H1 (cell line): ENCODE data around the gene TNFSF11. TPM values are rescaled to one million over a fixed set of nuclear protein-coding genes. Genes with fewer than 3 reads are reported as not detected.

Experiments used
- CTCF ChIA-PET: fragments of 300-600 bp; sonication (Branson Sonifier 250); formaldehyde crosslinking; loops from one replicate; lab custom pipeline; 2021; ENCODE audit not compliant: partially characterized antibody; lab: Charles Lee
- POLR2A ChIA-PET: fragments of 300-600 bp; sonication (Branson Sonifier 250); formaldehyde crosslinking; loops from one replicate; lab custom pipeline; 2021; ENCODE audit warnings: inconsistent platforms; ENCODE audit not compliant: partially characterized antibody; lab: Charles Lee
- DNase-seq, 2 experiments: peaks; one replicate each; pipeline versions ENCODE4 v3.0.0 to v3.0.0-alpha.2; 2010 to 2022; ENCODE audit warnings: low spot score in 2 of 2, low read depth in 1 of 2, mixed read lengths in 1 of 2
- FAIRE-seq: peaks from 2 replicates; lab custom pipeline; 2011; peaks lifted over from hg19 to GRCh38; lab: Jason Lieb, UNC
- H2AFZ ChIP-seq: 2 replicates; pipeline ENCODE4 v1.8.1; 2012; ENCODE audit warnings: low read length, inconsistent platforms
- H2AK5ac ChIP-seq: 2 replicates; pipeline ENCODE4 v1.6.1; 2013; ENCODE audit warnings: low read depth, low read length
- H2BK120ac ChIP-seq: replicated peaks from 2 replicates; pipeline ENCODE3; 2013; ENCODE audit warnings: low read depth, low read length, inconsistent platforms
- H2BK12ac ChIP-seq: 2 replicates; pipeline ENCODE4 v1.6.1; 2013; ENCODE audit warnings: low read depth, low read length
- H2BK15ac ChIP-seq: 2 replicates; pipeline ENCODE4 v1.6.1; 2013; ENCODE audit warnings: low read length
- H2BK20ac ChIP-seq: 2 replicates; pipeline ENCODE4 v1.6.1; 2013; ENCODE audit warnings: low read length
- H2BK5ac ChIP-seq: 2 replicates; pipeline ENCODE4 v1.6.1; 2013; ENCODE audit warnings: low read depth, low read length
- H3K14ac ChIP-seq: 2 replicates; pipeline ENCODE4 v1.6.1; 2013; ENCODE audit warnings: inconsistent platforms; ENCODE audit not compliant: insufficient read length
- H3K18ac ChIP-seq: 2 replicates; pipeline ENCODE4 v1.6.1; 2013; ENCODE audit warnings: low read length; ENCODE audit errors: extremely low read depth
- H3K23ac ChIP-seq: 2 replicates; pipeline ENCODE4 v1.6.1; 2013; ENCODE audit warnings: inconsistent platforms; ENCODE audit not compliant: insufficient read length
- H3K23me2 ChIP-seq: 2 replicates; pipeline ENCODE4 v1.6.1; 2013; ENCODE audit warnings: low read depth, low read length
- H3K27ac ChIP-seq: 2 replicates; pipeline ENCODE4 v1.6.1; 2011; ENCODE audit warnings: low read depth, low read length, inconsistent platforms
- H3K27me3 ChIP-seq, 4 experiments: replicated peaks in 1 of 4; 1 replicate in 1 of 4; 2 replicates in 3 of 4; pipeline versions ENCODE4 v1.6.1 to v1.8.1; 2011 to 2013; ENCODE audit warnings: low read length in 3 of 4, mild to moderate bottlenecking in 3 of 4, inconsistent platforms in 2 of 4, mixed read lengths in 2 of 4, moderate library complexity in 1 of 4; ENCODE audit not compliant: control insufficient read depth in 3 of 4, insufficient read depth in 3 of 4; ENCODE audit errors: extremely low read depth in 1 of 4
- H3K36me3 ChIP-seq, 4 experiments: 2 replicates each; pipeline versions ENCODE4 v1.6.1 to v1.8.1; 2011 to 2013; ENCODE audit warnings: mild to moderate bottlenecking in 4 of 4, low read length in 3 of 4, moderate library complexity in 2 of 4, control low read depth in 1 of 4, inconsistent platforms in 1 of 4; ENCODE audit not compliant: insufficient read depth in 4 of 4, control insufficient read depth in 2 of 4
- H3K4ac ChIP-seq: replicated peaks from 2 replicates; pipeline ENCODE3; 2013; ENCODE audit warnings: low read length, low read depth, mixed read lengths, inconsistent platforms; ENCODE audit not compliant: insufficient read length
- H3K4me1 ChIP-seq, 4 experiments: replicated peaks in 1 of 4; 1 replicate in 1 of 4; 2 replicates in 3 of 4; pipeline versions ENCODE4 v1.6.1 to v1.8.1; 2011 to 2013; ENCODE audit warnings: low read length in 3 of 4, inconsistent platforms in 2 of 4, mixed read lengths in 1 of 4; ENCODE audit not compliant: insufficient read depth in 4 of 4, control insufficient read depth in 3 of 4
- H3K4me2 ChIP-seq, 2 experiments: 2 replicates each; pipeline versions ENCODE4 v1.6.1 to v1.8.1; 2011 to 2013; ENCODE audit warnings: low read depth in 2 of 2, low read length in 2 of 2, control low read depth in 1 of 2, inconsistent platforms in 1 of 2, mild to moderate bottlenecking in 1 of 2; ENCODE audit not compliant: insufficient read depth in 1 of 2
- H3K4me3 ChIP-seq, 4 experiments: fragments of 200-600, 300-600 bp in 1 of 4; sonication (generic), shearing (Covaris generic), sonication (Bioruptor Twin) in 1 of 4; 2 replicates each; pipeline versions ENCODE4 v1.5.1 to v1.8.1; 2011 to 2016; ENCODE audit warnings: low read length in 4 of 4, low read depth in 3 of 4, control low read depth in 2 of 4, inconsistent platforms in 2 of 4, mild to moderate bottlenecking in 2 of 4, mixed read lengths in 1 of 4, moderate library complexity in 1 of 4; ENCODE audit not compliant: insufficient read depth in 2 of 4; ENCODE audit errors: extremely low read depth in 1 of 4
- H3K56ac ChIP-seq: replicated peaks from 2 replicates; pipeline ENCODE3; 2013; ENCODE audit warnings: low read depth, mild to moderate bottlenecking, mixed read lengths, low read length, inconsistent platforms; ENCODE audit not compliant: insufficient read length
- H3K79me1 ChIP-seq: 2 replicates; pipeline ENCODE4 v1.6.1; 2013; ENCODE audit warnings: low read depth, low read length, control low read depth
- H3K79me2 ChIP-seq, 2 experiments: 2 replicates each; pipeline versions ENCODE4 v1.6.1 to v1.8.1; 2012 to 2013; ENCODE audit warnings: low read length in 2 of 2, mild to moderate bottlenecking in 2 of 2, inconsistent platforms in 1 of 2; ENCODE audit not compliant: insufficient read depth in 2 of 2, control insufficient read depth in 1 of 2
- H3K9ac ChIP-seq, 4 experiments: replicated peaks in 1 of 4; 1 replicate in 1 of 4; 2 replicates in 3 of 4; pipeline versions ENCODE4 v1.6.1 to v1.8.1; 2011 to 2013; ENCODE audit warnings: low read depth in 3 of 4, low read length in 3 of 4, control low read depth in 2 of 4, mild to moderate bottlenecking in 2 of 4, moderate library complexity in 2 of 4, inconsistent platforms in 1 of 4; ENCODE audit errors: extremely low read depth in 1 of 4
- H3K9me3 ChIP-seq, 2 experiments: 2 replicates each; pipeline versions ENCODE4 v1.6.1 to v1.8.1; 2012 to 2013; ENCODE audit warnings: mild to moderate bottlenecking in 2 of 2, moderate library complexity in 2 of 2, control low read depth in 1 of 2, inconsistent platforms in 1 of 2, low read depth in 1 of 2, low read length in 1 of 2, mixed read lengths in 1 of 2; ENCODE audit not compliant: insufficient read depth in 2 of 2
- H4K20me1 ChIP-seq, 2 experiments: replicated peaks in 1 of 2; 2 replicates each; pipeline versions ENCODE3 to v1.8.1; 2011 to 2013; ENCODE audit warnings: inconsistent platforms in 2 of 2, low read length in 2 of 2, mild to moderate bottlenecking in 1 of 2; ENCODE audit not compliant: insufficient read depth in 2 of 2, control insufficient read depth in 1 of 2
- H4K5ac ChIP-seq: 2 replicates; pipeline ENCODE4 v1.6.1; 2013; ENCODE audit warnings: low read length, low read depth, mixed read lengths, inconsistent platforms; ENCODE audit not compliant: insufficient read length
- H4K8ac ChIP-seq: 2 replicates; pipeline ENCODE4 v1.8.0; 2013; ENCODE audit warnings: mild to moderate bottlenecking, moderate library complexity, low read length, inconsistent platforms; ENCODE audit not compliant: insufficient read depth; ENCODE audit errors: extremely low read depth
- H4K91ac ChIP-seq: replicated peaks from 2 replicates; pipeline ENCODE3; 2013; ENCODE audit warnings: low read length, mixed read lengths, inconsistent platforms; ENCODE audit not compliant: insufficient read length
- BRCA1 ChIP-seq: IDR thresholded peaks from 2 replicates; pipeline ENCODE4 v1.6.1; 2012; ENCODE audit warnings: low read depth, low read length, improper control_type of control experiment
- CBX8 ChIP-seq: fragments of 300-800, 300-1000 bp; sonication (generic); IDR thresholded peaks from 2 replicates; pipeline ENCODE4 v1.7.1; 2016; ENCODE audit warnings: low read depth, low read length, borderline replicate concordance
- CREB1 ChIP-seq: IDR thresholded peaks from 2 replicates; pipeline ENCODE4 v1.6.1; 2012; ENCODE audit warnings: inconsistent platforms
- POU5F1 ChIP-seq: IDR thresholded peaks from 2 replicates; pipeline ENCODE4 v1.6.1; 2011; ENCODE audit warnings: low read depth, mild to moderate bottlenecking, low read length, moderate library complexity
- RAD21 ChIP-seq, 2 experiments: IDR thresholded peaks in 1 of 2; conservative IDR thresholded peaks in 1 of 2; 2 replicates each; pipeline ENCODE4 v1.6.1; 2011; ENCODE audit warnings: low read depth in 2 of 2, low read length in 2 of 2, improper control_type of control experiment in 1 of 2, inconsistent platforms in 1 of 2, mild to moderate bottlenecking in 1 of 2, moderate library complexity in 1 of 2
- RFX5 ChIP-seq: IDR thresholded peaks from 2 replicates; pipeline ENCODE4 v1.6.1; 2011; ENCODE audit warnings: low read depth, low read length, improper control_type of control experiment, borderline replicate concordance
- SAP30 ChIP-seq: fragments of 300-600 bp; sonication (generic); IDR thresholded peaks from 2 replicates; pipeline ENCODE4 v1.7.1; 2012; ENCODE audit warnings: low read length, moderate library complexity, mild to moderate bottlenecking, inconsistent platforms; ENCODE audit not compliant: insufficient read depth, insufficient replicate concordance
- SIN3A ChIP-seq, 2 experiments: IDR thresholded peaks in 1 of 2; conservative IDR thresholded peaks in 1 of 2; 2 replicates each; pipeline ENCODE4 v1.6.1; 2011 to 2012; ENCODE audit warnings: low read length in 2 of 2, improper control_type of control experiment in 1 of 2, low read depth in 1 of 2, mild to moderate bottlenecking in 1 of 2
- SP2 ChIP-seq: IDR thresholded peaks from 2 replicates; pipeline ENCODE4 v1.6.1; 2012; ENCODE audit warnings: mild to moderate bottlenecking, low read length, inconsistent platforms
- SP4 ChIP-seq: IDR thresholded peaks from 2 replicates; pipeline ENCODE4 v1.6.1; 2012; ENCODE audit warnings: low read length, inconsistent platforms
- SRF ChIP-seq: IDR thresholded peaks from 2 replicates; pipeline ENCODE4 v1.6.1; 2011; ENCODE audit warnings: mild to moderate bottlenecking, low read depth, low read length, moderate library complexity
- TCF12 ChIP-seq: IDR thresholded peaks from 2 replicates; pipeline ENCODE4 v1.6.1; 2011; ENCODE audit warnings: low read depth, mild to moderate bottlenecking, low read length
- WGBS, 2 experiments: shearing (Covaris generic) in 1 of 2; methylation state at CpG; one replicate each; pipeline versions ENCODE4 v1.1.6 to v1.1.7; 2013 to 2015; ENCODE audit warnings: low lambda C conversion rate in 2 of 2, mixed read lengths in 2 of 2, inconsistent platforms in 1 of 2, low coverage in 1 of 2, missing lambda C conversion rate in 1 of 2; ENCODE audit not compliant: insufficient replicate concordance in 2 of 2, insufficient coverage in 1 of 2, insufficient read length in 1 of 2; ENCODE audit errors: extremely low coverage in 1 of 2, missing lambda C conversion rate in 1 of 2; 5-methylcytosine and 5-hydroxymethylcytosine counted together
- polyA plus RNA-seq, 7 experiments: library from polyadenylated mRNA; depleted of rRNA in 3 of 7; stranded (reverse) in 5 of 7; unstranded in 2 of 7; fragments of >200 nt in 5 of 7; fragments of 200-250 nt in 2 of 7; gene quantifications; 1 replicate in 5 of 7; 2 replicates in 1 of 7; 4 replicates in 1 of 7; pipeline versions ENCODE4 v1.2.1 to v1.2.3, GENCODE V29; 2011 to 2013; ENCODE audit warnings: missing spikeins in 2 of 7, mixed read lengths in 2 of 7
- total RNA-seq: library from RNA; stranded (reverse); fragmentation: NEBNext Ultra II Directional; extraction: Animal tissue kit (Norgen Biotek cat#: 25700); gene quantifications from 2 replicates; pipeline ENCODE4 v1.2.1, GENCODE V29; 2021

TNFSF11 gene
- total and polyA plus RNA-seq, 2 of the 8 experiments (the other 6 are each of a cell fraction or from before 2014, with no cell fraction given), result 9.3 to 12.0 TPM

- Histone ChIP-seq H3K79me2 (no peaks in the 10 kb centered on the region), H2BK15ac (no peak overlapping the region), H3K23me2 (peaks cover 3% of the 10 kb centered on the region; the same call in 1 of the 2 replicates), H3K27ac (no peak overlapping the region), H2BK12ac (no peak overlapping the region), H3K9ac (no peak overlapping the region), H3K4me3 (no peak overlapping the region), H3K9me3 (no peaks in the 10 kb centered on the region), H3K79me1 (no peaks in the 10 kb centered on the region), H4K91ac (no peak overlapping the region), H2BK5ac (no peak overlapping the region), H3K14ac (no peak overlapping the region), H3K4me2 (no peak overlapping the region; a peak in 1 of 4 replicates), H2AK5ac (no peak overlapping the region), H4K8ac (no peak overlapping the region), H2BK120ac (no peak overlapping the region), H3K36me3 (no peaks in the 10 kb centered on the region), H3K4me1 (peaks cover 0 to 7% (median 0%) of the 10 kb centered on the region in 4 experiments; a peak in 3 of 7 replicates), H2BK20ac (no peak overlapping the region), H4K20me1 (no peaks in the 10 kb centered on the region), H4K5ac (no peak overlapping the region), H3K4ac (no peak overlapping the region), H3K23ac (no peak overlapping the region), H3K27me3 (no peaks in the 10 kb centered on the region), H3K18ac (no peak overlapping the region), H3K56ac (no peak overlapping the region), H2AFZ (no peak overlapping the region)
- TF ChIP-seq SAP30, result no peak
- TF ChIP-seq RFX5, result no peak
- no peak for TF ChIP-seq SIN3A (conservative IDR thresholded peaks at IDR 0.05 in 1 of 2, IDR thresholded peaks at IDR 0.05 in 1 of 2; ENCODE audit: low read depth in 1 of 2, low read length in 2 of 2)
- TF ChIP-seq BRCA1, result no peak
- TF ChIP-seq CBX8, result no peak
- no peak for TF ChIP-seq SRF
- no peak for TF ChIP-seq SP4
- TF ChIP-seq CREB1, result no peak
- no peak for TF ChIP-seq POU5F1
- TF ChIP-seq SP2, result no peak
- TF ChIP-seq RAD21 (IDR thresholded peaks at IDR 0.05 in 1 of 2, conservative IDR thresholded peaks at IDR 0.05 in 1 of 2; ENCODE audit: low read depth in 2 of 2, low read length in 2 of 2), result no peak
- no peak for TF ChIP-seq TCF12
- ChIA-PET POLR2A (no interaction called here), CTCF (interaction anchor here (2.3 kb wide), 1 partner anchor 22 kb away, joined by 6 read pairs; no protein-coding TSS in a partner anchor)
- WGBS, 2 experiments, result 70% methylated on average over 3 of the region's 3 CpGs; no CpG with 5 or more reads in 1 of the 2 experiments
- DNase-seq (no peak), FAIRE-seq (no peak)
Measured at GRCh38 chr13:42617221-42617620, 43.3 kb downstream of the TNFSF11 start.
